ENCODE results near the gene NFE2L2. TPM values are rescaled to one million over a fixed set of nuclear protein-coding genes. Genes with fewer than 3 reads are reported as not detected.

The NFE2L2 gene
- total RNA-seq, 1 donor from 2014 or later: 100 TPM

DNA sequence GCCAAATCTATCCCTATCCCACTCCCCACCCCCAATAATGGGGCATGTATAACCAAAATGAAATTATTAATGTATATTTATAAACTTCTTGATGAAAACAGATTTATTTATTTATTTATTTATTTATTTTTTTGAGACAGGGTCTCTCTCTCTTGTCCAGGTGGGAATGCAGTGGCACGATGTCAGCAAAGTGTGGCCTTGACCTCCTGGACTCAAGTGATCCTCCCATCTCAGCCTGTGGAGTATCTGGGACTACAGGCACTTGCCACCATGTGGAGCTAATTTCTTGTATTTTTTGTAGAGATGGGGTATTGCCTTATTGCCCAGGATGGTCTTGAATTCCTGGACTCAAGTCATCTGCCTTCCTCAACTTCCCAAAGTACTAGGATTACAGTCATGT is 79.9 kb downstream of the NFE2L2 start:
- Mint-ChIP-seq H3K36me3 (ENCODE audit: unreplicated experiment) (no peaks in the 10 kb centered on the region), H3K9me3 (ENCODE audit: unreplicated experiment) (no peaks in the 10 kb centered on the region), H3K4me3 (ENCODE audit: unreplicated experiment) (no peak overlapping the region), H3K27ac (ENCODE audit: unreplicated experiment) (no peak overlapping the region), H3K27me3 (ENCODE audit: unreplicated experiment) (peaks cover 6% of the 10 kb centered on the region), H3K4me1 (ENCODE audit: unreplicated experiment) (peaks cover 9% of the 10 kb centered on the region)
- TF ChIP-seq, protein P1, sequence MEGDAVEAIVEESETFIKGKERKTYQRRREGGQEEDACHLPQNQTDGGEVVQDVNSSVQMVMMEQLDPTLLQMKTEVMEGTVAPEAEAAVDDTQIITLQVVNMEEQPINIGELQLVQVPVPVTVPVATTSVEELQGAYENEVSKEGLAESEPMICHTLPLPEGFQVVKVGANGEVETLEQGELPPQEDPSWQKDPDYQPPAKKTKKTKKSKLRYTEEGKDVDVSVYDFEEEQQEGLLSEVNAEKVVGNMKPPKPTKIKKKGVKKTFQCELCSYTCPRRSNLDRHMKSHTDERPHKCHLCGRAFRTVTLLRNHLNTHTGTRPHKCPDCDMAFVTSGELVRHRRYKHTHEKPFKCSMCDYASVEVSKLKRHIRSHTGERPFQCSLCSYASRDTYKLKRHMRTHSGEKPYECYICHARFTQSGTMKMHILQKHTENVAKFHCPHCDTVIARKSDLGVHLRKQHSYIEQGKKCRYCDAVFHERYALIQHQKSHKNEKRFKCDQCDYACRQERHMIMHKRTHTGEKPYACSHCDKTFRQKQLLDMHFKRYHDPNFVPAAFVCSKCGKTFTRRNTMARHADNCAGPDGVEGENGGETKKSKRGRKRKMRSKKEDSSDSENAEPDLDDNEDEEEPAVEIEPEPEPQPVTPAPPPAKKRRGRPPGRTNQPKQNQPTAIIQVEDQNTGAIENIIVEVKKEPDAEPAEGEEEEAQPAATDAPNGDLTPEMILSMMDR (IDR thresholded peaks at IDR 0.05): no peak
- DNase-seq (ENCODE audit: extremely low spot score, unreplicated experiment): no peak

DNA sequence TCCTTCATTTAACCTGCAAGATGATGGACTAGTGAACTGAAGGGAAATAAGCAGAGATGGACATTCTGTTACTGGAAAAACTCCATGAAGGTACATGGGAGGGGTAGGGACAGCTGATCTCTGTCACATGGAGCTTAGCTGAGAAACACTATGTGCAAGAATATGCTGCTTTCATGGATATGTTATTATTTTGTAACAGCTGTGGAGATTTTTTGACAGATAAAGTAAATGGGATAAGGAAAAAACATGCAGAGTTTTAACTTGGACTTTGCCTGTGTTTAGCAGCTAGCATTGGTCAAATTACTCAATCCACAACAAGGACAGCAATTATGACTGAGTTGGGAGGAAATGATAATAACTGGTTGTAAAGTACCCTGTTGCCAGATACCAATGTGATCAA is 80.7 kb downstream of the NFE2L2 start:
- Mint-ChIP-seq H3K27ac (ENCODE audit: unreplicated experiment) (no peak overlapping the region), H3K27me3 (ENCODE audit: unreplicated experiment) (peaks cover 6% of the 10 kb centered on the region), H3K4me1 (ENCODE audit: unreplicated experiment) (peaks cover 9% of the 10 kb centered on the region), H3K4me3 (ENCODE audit: unreplicated experiment) (no peak overlapping the region), H3K9me3 (ENCODE audit: unreplicated experiment) (no peaks in the 10 kb centered on the region), H3K36me3 (ENCODE audit: unreplicated experiment) (no peaks in the 10 kb centered on the region)
- TF ChIP-seq, protein P1 (IDR thresholded peaks at IDR 0.05): no peak
- no peak for DNase-seq (ENCODE audit: extremely low spot score, unreplicated experiment)

Small RNAs within 50 kb of the gene (microRNA-seq; reads per million reads assigned to microRNA genes)
- gene MIR3128 (ENCODE audit: unreplicated experiment) (not detected), gene MIR6512 (ENCODE audit: unreplicated experiment) (not detected)

Other genes starting within 250 kb of the NFE2L2 start
- 127 and 136 TPM in 2 replicates for gene HNRNPA3, start 51.9 kb downstream of the NFE2L2 start, total RNA-seq
- 34.3 and 38.0 TPM in 2 replicates for gene AGPS, start 128.0 kb upstream of the NFE2L2 start, total RNA-seq